ACC112 (cell line): Measurements from ENCODE around the gene MINDY4.
"Not testable (repeated sequence)": the region's sequence is repeated elsewhere in the genome, so short reads cannot be mapped to it uniquely, and the experiment has no call there.

Experiments
- H2AFZ ChIP-seq: fragments of 200-600 bp; sonication (generic); one replicate; pipeline ENCODE4 v1.6.0; 2017; ENCODE audit warnings: antibody characterized with exemption, low read length; ENCODE audit not compliant: unreplicated experiment
- H3K27ac ChIP-seq: fragments of 200-600 bp; sonication (generic); 2 replicates; pipeline ENCODE4 v1.5.1; 2014; ENCODE audit warnings: low read depth, mild to moderate bottlenecking, antibody characterized with exemption, low read length, moderate library complexity
- H3K27me3 ChIP-seq: fragments of 200-600 bp; sonication (generic); 2 replicates; pipeline ENCODE4 v1.6.1; 2014; ENCODE audit warnings: mild to moderate bottlenecking, antibody characterized with exemption, low read length, moderate library complexity, mixed read lengths; ENCODE audit not compliant: insufficient read depth
- H3K36me3 ChIP-seq: fragments of 200-600 bp; sonication (generic); 2 replicates; pipeline ENCODE4 v1.6.1; 2016; ENCODE audit warnings: mild to moderate bottlenecking, antibody characterized with exemption, low read length, moderate library complexity, mixed read lengths; ENCODE audit not compliant: insufficient read depth
- H3K4me1 ChIP-seq: fragments of 200-600 bp; sonication (generic); one replicate; pipeline ENCODE4 v1.6.1; 2016; ENCODE audit warnings: low read length, mixed read lengths; ENCODE audit not compliant: insufficient read depth, unreplicated experiment, control insufficient read depth
- H3K4me3 ChIP-seq: fragments of 200-600 bp; sonication (generic); 2 replicates; pipeline ENCODE4 v1.5.1; 2014; ENCODE audit warnings: mild to moderate bottlenecking, low read depth, low read length
- H3K79me2 ChIP-seq: fragments of 200-600 bp; sonication (generic); one replicate; pipeline ENCODE4 v1.6.0; 2016; ENCODE audit warnings: low read length; ENCODE audit not compliant: control insufficient read depth, unreplicated experiment, insufficient read depth

The MINDY4 gene

DNA sequence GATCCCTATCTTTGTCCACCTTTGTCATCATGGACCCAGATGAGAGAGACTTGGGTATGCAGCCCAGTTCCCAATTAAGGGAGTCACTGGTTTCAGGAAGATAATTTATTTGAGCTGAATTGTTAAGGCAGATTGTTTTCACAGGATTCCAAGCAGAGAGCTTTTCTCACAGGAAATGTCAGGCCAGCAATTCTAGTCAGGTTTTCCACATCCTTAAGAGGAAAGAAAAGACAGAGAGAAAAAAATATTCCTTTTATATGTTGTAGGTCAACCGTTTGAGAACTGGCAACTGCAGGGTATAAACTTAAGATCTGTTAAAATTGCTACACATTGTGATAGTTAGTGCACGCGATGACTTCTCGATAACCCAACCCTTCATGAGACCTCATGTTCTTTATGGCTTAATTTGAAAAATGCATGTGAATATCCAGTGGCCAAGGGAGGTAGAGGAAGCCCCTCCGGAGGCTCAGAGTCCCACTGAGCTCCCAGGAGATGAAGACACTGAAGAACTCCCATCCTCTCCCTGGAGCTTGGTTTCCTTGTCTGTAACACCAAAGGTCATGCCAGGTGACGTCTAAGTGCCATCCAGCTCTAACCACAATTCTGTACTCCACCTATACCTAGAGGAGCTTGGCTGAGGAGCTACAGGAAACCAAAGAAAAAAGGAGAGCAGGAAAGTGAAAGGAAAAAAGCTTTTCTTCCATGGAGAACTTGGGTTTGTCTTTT lies 45.6 kb downstream of the MINDY4 start:
- Histone ChIP-seq H3K36me3 (no peaks in the 10 kb centered on the region), H3K4me3 (no peak overlapping the region), H3K27me3 (no peaks in the 10 kb centered on the region), H3K4me1 (peaks cover 33% of the 10 kb centered on the region), H3K79me2 (no peaks in the 10 kb centered on the region), H3K27ac (no peak overlapping the region), H2AFZ (no peak overlapping the region)

- no peaks in the 10 kb centered on the region for H3K36me3 ChIP-seq
- peaks cover 34% of the 10 kb centered on the region for H3K4me1 ChIP-seq
- H3K79me2 ChIP-seq: no peaks in the 10 kb centered on the region
- H2AFZ ChIP-seq: no peak overlapping the region
- H3K27ac ChIP-seq: no peak overlapping the region
- no peaks in the 10 kb centered on the region for H3K27me3 ChIP-seq
- H3K4me3 ChIP-seq: no peak overlapping the region
These were observed 46.2 kb downstream of the MINDY4 start for GRCh38 chr7:30817371-30817767.

- H3K4me3 ChIP-seq: no peak overlapping the region
- H3K36me3 ChIP-seq: no peaks in the 10 kb centered on the region
- no peaks in the 10 kb centered on the region for H3K79me2 ChIP-seq
- no peak overlapping the region for H3K27ac ChIP-seq
- no peak overlapping the region for H2AFZ ChIP-seq
- H3K4me1 ChIP-seq: peaks cover 8% of the 10 kb centered on the region
- H3K27me3 ChIP-seq: no peaks in the 10 kb centered on the region
These were observed 53.9 kb downstream of the MINDY4 start for GRCh38 chr7:30824821-30825720.

- no peak overlapping the region for H2AFZ ChIP-seq
- no peaks in the 10 kb centered on the region for H3K27me3 ChIP-seq
- no peak overlapping the region for H3K27ac ChIP-seq
- no peak overlapping the region for H3K4me3 ChIP-seq
- no peaks in the 10 kb centered on the region for H3K36me3 ChIP-seq
- H3K79me2 ChIP-seq: no peaks in the 10 kb centered on the region
- peaks cover 8% of the 10 kb centered on the region for H3K4me1 ChIP-seq
These were observed 55.0 kb downstream of the MINDY4 start for GRCh38 chr7:30826181-30826580.

- no peak overlapping the region for H3K27ac ChIP-seq
- no peak overlapping the region for H3K4me3 ChIP-seq
- no peaks in the 10 kb centered on the region for H3K4me1 ChIP-seq
- H3K79me2 ChIP-seq: no peaks in the 10 kb centered on the region
- H2AFZ ChIP-seq: no peak overlapping the region
- no peaks in the 10 kb centered on the region for H3K27me3 ChIP-seq
- no peaks in the 10 kb centered on the region for H3K36me3 ChIP-seq
These were observed 57.4 kb downstream of the MINDY4 start for GRCh38 chr7:30828591-30828990.

GRCh38 chr7:30829471-30829870 lies 58.3 kb downstream of the MINDY4 start:
- H3K36me3 ChIP-seq: no peaks in the 10 kb centered on the region
- H3K27me3 ChIP-seq: no peaks in the 10 kb centered on the region
- no peak overlapping the region for H2AFZ ChIP-seq
- H3K4me3 ChIP-seq: no peak overlapping the region
- no peak overlapping the region for H3K27ac ChIP-seq
- no peaks in the 10 kb centered on the region for H3K4me1 ChIP-seq
- H3K79me2 ChIP-seq: no peaks in the 10 kb centered on the region

DNA sequence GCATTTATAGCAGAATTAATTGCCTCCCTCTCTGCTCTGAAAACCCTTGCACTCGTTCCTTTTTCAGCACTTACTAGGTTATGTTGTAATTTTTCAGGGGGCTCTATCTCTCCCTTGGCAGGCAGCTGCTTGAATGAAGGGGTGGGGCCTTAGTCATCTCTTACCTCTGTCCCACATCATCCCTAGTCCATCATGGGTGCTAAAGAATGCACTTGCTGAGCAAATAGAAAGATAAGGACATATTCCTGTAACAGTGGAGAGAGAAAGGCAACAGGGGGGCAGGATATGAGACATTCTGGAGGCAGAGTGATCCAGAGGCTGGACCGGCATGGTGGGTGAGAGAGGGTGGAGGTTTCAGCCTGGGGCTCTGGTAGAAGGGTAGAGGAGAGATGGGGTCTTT lies 60.0 kb downstream of the MINDY4 start:
- no peaks in the 10 kb centered on the region for H3K27me3 ChIP-seq

DNA sequence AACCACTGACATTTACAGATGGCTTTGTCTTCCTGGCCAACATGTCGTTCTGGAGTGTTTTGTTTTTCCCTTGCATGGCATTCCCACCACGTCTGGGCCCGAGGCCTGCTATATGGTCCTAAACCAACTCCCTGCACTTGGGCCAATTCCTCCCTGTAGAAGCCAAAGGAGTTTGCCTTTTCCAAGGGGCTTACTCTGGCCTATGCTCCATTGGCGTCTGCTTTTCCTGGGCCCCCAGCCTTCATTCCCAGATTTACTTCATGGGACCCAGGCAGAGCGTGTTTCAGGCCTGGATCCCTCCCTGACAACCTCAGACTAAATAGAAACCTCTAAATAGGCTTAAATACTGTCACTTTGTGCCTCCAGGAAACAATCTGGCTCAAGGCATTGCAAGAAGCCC lies 60.7 kb downstream of the MINDY4 start:
- Histone ChIP-seq H3K27ac (no peak overlapping the region), H3K27me3 (no peaks in the 10 kb centered on the region), H3K4me3 (no peak overlapping the region), H3K4me1 (no peaks in the 10 kb centered on the region), H3K79me2 (no peaks in the 10 kb centered on the region), H2AFZ (no peak overlapping the region), H3K36me3 (no peaks in the 10 kb centered on the region)

More for the DNA sequence above, 60.0 kb downstream of the MINDY4 start:
- Histone ChIP-seq H3K27ac (no peak overlapping the region), H3K36me3 (no peaks in the 10 kb centered on the region), H3K4me1 (no peaks in the 10 kb centered on the region), H3K4me3 (no peak overlapping the region), H3K79me2 (no peaks in the 10 kb centered on the region), H2AFZ (no peak overlapping the region)

DNA sequence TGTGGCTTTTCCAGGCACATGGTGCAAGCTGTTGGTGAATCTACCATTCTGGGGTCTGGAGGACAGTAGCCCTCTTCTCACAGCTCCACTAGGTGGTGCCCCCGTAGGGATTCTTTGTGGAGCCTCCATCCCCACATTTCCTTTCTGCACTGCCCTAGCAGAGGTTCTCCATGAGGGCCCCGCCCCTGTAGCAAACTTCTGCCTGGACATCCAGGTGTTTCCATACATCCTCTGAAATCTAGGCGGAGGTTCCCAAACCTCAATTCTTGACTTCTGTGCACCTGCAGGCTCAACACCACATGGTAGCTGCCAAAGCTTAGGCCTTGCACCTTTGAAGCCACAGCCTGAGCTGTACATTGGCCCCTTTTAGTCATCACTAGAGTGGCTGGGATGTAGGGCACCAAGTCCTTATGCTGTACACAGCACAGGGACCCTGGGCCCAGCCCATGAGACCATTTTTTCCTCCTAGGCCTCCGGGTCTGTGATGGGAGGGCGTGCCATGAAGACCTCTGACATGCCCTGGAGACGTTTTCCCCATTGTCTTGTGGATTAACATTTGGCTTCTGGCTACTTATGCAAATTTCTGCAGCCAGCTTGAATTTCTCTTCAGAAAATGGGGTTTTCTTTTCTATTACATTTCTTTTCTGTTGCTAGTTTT lies 62.9 kb downstream of the MINDY4 start:
- not testable (repeated sequence) for H2AFZ ChIP-seq, H3K36me3 ChIP-seq, H3K79me2 ChIP-seq, H3K27ac ChIP-seq, H3K4me1 ChIP-seq, H3K4me3 ChIP-seq, H3K27me3 ChIP-seq

- no peak overlapping the region for H3K4me3 ChIP-seq
- no peaks in the 10 kb centered on the region for H3K4me1 ChIP-seq
- H3K36me3 ChIP-seq: no peaks in the 10 kb centered on the region
- no peak overlapping the region for H3K27ac ChIP-seq
- H3K27me3 ChIP-seq: no peaks in the 10 kb centered on the region
- no peak overlapping the region for H2AFZ ChIP-seq
- H3K79me2 ChIP-seq: no peaks in the 10 kb centered on the region
These were observed 64.2 kb downstream of the MINDY4 start for GRCh38 chr7:30835396-30835915.
